Measurements from ENCODE around the gene FOXD1. TPM values are rescaled to one million over a fixed set of nuclear protein-coding genes. Genes with fewer than 3 reads are reported as not detected.
"Not testable (repeated sequence)": the region's sequence is repeated elsewhere in the genome, so short reads cannot be mapped to it uniquely, and the experiment has no call there.

Gene FOXD1
- total RNA-seq, 4 donors from 2014 or later, result 1.7 to 22.7 (median 4.5) TPM

DNA sequence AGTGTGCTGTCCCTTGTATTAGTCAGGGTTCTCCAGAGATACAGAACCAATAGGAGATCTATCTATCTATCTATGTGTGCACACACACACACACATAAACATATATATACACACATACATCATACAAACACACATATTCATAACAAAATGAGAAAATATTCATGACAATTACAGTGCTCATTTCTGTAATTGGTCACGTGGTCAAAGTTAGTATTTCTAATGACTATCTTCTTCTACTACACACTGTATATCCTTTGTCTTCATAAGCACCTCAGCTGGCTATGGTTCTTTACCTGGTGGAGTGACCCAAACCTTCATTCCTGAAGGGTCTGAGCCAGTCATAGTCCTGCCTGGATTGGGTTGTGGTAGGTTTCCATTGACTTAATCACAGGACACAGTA, 31.9 kb upstream of the FOXD1 start:
- TF ChIP-seq, protein P1, sequence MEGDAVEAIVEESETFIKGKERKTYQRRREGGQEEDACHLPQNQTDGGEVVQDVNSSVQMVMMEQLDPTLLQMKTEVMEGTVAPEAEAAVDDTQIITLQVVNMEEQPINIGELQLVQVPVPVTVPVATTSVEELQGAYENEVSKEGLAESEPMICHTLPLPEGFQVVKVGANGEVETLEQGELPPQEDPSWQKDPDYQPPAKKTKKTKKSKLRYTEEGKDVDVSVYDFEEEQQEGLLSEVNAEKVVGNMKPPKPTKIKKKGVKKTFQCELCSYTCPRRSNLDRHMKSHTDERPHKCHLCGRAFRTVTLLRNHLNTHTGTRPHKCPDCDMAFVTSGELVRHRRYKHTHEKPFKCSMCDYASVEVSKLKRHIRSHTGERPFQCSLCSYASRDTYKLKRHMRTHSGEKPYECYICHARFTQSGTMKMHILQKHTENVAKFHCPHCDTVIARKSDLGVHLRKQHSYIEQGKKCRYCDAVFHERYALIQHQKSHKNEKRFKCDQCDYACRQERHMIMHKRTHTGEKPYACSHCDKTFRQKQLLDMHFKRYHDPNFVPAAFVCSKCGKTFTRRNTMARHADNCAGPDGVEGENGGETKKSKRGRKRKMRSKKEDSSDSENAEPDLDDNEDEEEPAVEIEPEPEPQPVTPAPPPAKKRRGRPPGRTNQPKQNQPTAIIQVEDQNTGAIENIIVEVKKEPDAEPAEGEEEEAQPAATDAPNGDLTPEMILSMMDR (IDR thresholded peaks at IDR 0.05), result no peak
- no peak for TF ChIP-seq POLR2A (IDR thresholded peaks at IDR 0.05)
- DNase-seq, result no peak
- H3K27ac ChIP-seq, result no peak overlapping the region
- no peaks in the 10 kb centered on the region for H3K4me1 ChIP-seq
- no peaks in the 10 kb centered on the region for H3K27me3 ChIP-seq
- no peaks in the 10 kb centered on the region for H3K36me3 ChIP-seq
- H3K9me3 ChIP-seq, result no peaks in the 10 kb centered on the region
- H3K4me3 ChIP-seq, result no peak overlapping the region

DNA sequence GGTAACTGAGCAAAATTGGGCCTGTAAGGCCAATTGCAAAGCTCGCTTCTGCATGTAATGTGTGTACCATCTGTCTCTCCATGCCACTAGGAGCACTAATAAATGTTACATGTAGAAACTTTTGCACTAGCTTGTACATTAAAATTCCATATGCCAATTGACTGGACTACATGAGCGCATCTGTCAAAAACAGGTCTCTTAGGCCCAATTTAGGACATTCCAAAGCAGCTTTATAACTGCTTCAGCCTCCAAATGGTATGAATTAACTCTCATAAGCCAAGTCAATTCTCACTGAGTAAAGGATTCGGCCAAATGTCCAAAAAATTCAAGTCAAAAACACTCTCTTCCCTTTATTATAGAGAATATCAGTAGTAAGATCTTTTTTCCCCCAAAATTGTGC, 23.5 kb upstream of the FOXD1 start:
- DNase-seq, result no peak
- H3K9me3 ChIP-seq, result no peaks in the 10 kb centered on the region
- H3K27ac ChIP-seq, result no peak overlapping the region
- no peak overlapping the region for H3K4me3 ChIP-seq
- no peak for TF ChIP-seq POLR2A (IDR thresholded peaks at IDR 0.05)
- TF ChIP-seq, protein P1 (IDR thresholded peaks at IDR 0.05), result no peak
- no peaks in the 10 kb centered on the region for H3K36me3 ChIP-seq
- H3K4me1 ChIP-seq, result no peaks in the 10 kb centered on the region
- no peaks in the 10 kb centered on the region for H3K27me3 ChIP-seq

DNA sequence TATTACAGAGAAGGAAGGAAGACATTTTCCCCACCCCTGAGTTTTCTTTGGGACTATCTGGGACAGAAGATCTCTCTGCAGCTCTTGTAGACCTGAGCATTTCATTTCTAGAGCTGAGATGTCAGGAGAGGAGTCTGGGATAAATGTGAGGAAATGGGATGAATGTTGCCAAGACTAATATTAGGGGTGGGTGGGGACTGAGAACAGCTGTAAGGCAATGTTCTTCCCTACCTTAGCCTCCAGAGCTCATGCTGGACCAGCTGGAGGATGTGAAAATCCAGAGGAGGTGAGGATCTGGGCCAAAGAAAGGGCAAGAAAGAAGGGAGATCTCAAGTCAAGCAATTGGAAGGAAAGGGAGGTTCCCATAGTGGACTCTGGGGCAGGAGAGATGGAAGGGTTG, 23.1 kb upstream of the FOXD1 start:
- Histone ChIP-seq H3K4me3 (no peak overlapping the region), H3K4me1 (no peaks in the 10 kb centered on the region), H3K27me3 (no peaks in the 10 kb centered on the region), H3K27ac (no peak overlapping the region), H3K9me3 (no peaks in the 10 kb centered on the region), H3K36me3 (no peaks in the 10 kb centered on the region)
- TF ChIP-seq, protein P1 (IDR thresholded peaks at IDR 0.05), result no peak
- no peak for TF ChIP-seq POLR2A (IDR thresholded peaks at IDR 0.05)
- no peak for DNase-seq

DNA sequence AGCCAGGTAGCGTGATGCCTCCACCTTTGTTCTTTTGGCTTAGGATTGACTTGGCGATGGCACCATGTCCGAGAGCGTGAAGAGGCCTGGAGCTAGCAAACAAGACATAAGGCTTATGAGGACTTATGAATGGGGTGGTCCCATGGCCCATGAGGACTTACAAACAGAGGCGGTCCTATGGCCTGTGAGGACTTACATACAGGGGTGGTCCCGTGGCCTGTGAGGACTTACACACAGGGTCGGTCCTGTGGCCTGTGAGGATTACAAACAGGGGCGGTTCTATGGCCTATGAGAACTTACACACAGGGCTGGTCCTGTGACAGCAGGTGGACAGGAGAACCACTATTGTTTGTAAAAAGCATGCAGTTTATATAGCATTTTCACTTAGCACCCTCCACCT, 21.3 kb upstream of the FOXD1 start:
- H3K27me3 ChIP-seq, result no peaks in the 10 kb centered on the region
- no peaks in the 10 kb centered on the region for H3K4me1 ChIP-seq
- no peak overlapping the region for H3K4me3 ChIP-seq
- H3K36me3 ChIP-seq, result no peaks in the 10 kb centered on the region
- H3K9me3 ChIP-seq, result no peaks in the 10 kb centered on the region
- no peak overlapping the region for H3K27ac ChIP-seq
- no peak for DNase-seq
- no peak for TF ChIP-seq POLR2A (IDR thresholded peaks at IDR 0.05)
- TF ChIP-seq, protein P1 (IDR thresholded peaks at IDR 0.05), result no peak

DNA sequence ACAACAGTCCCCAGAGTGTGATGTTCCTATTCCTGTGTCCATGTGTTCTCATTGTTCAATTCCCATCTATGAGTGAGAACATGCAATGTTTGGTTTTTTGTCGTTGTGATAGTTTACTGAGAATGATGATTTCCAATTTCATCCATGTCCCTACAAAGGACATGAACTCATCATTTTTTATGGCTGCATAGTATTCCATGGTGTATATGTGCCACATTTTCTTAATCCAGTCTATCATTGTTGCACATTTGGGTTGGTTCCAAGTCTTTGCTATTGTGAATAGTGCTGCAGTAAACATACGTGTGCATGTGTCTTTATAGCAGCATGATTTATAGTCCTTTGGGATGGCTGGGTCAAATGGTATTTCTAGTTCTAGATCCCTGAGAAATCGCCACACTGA, 20.1 kb upstream of the FOXD1 start:
- not testable (repeated sequence) for H3K27ac ChIP-seq, H3K4me3 ChIP-seq, H3K36me3 ChIP-seq, H3K4me1 ChIP-seq, DNase-seq, H3K27me3 ChIP-seq, H3K9me3 ChIP-seq

DNA sequence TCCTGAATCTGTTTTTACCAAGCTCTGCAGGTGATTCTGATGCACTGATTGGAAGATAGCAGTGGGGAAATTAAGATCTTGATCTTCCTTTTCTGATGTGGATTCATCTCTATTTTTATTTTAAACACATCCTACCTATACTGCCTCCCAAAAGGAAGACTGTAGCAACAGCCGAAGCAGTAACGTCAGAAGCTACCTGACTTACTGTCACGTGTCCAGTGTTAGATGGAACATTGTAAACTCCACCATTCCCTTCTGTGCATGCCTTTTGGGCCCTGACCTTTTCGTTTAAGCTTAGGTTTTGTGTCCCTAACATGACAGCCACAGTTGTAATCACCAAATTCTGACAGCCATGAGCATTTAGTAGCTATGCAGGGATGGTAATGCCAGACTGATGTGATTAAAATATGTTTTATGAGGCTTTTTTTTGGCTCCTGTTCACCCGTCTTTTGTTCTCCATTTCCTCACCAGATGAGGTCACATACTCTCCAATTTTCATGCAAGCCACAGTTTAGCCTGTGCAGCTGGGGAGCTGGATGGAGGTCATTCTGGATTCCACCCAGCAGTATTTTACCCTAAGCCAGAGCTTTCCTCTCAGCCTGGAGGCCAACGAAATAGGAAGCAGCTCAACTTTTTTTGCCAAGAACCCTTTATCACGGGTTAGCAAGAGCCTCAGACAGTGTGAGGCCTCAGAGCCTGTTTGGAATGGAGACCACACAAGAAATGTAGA, 15.6 kb upstream of the FOXD1 start:
- no peak overlapping the region for H3K4me3 ChIP-seq
- no peak for DNase-seq
- H3K27me3 ChIP-seq, result no peaks in the 10 kb centered on the region
- H3K4me1 ChIP-seq, result no peaks in the 10 kb centered on the region
- H3K27ac ChIP-seq, result no peak overlapping the region
- no peaks in the 10 kb centered on the region for H3K36me3 ChIP-seq
- no peak for TF ChIP-seq POLR2A (IDR thresholded peaks at IDR 0.05)
- H3K9me3 ChIP-seq, result no peaks in the 10 kb centered on the region

DNA sequence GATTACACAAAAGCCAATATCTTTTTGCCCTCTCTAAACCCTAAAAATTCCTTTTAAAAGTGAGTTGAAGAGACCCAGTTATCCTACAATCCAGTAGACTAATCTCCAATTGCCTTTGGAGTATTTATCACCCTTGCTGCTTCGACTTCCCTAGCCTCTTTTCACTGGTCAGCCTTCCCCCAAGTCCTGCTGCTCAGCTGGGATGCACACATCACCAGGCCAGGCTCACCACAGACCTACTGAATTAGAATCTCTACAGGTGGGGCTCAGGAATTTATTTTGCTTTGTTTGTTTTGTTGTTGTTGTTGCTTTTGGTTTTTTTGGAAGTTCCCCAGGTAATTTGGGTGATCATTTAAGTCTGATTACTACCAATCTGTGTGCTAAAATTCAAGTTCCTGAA, 11.6 kb upstream of the FOXD1 start:
- H3K4me3 ChIP-seq, result no peak overlapping the region
- H3K27ac ChIP-seq, result no peak overlapping the region
- no peaks in the 10 kb centered on the region for H3K9me3 ChIP-seq
- no peak for DNase-seq
- no peaks in the 10 kb centered on the region for H3K4me1 ChIP-seq
- no peaks in the 10 kb centered on the region for H3K36me3 ChIP-seq
- no peaks in the 10 kb centered on the region for H3K27me3 ChIP-seq
- no peak for TF ChIP-seq POLR2A (IDR thresholded peaks at IDR 0.05)
- TF ChIP-seq, protein P1 (IDR thresholded peaks at IDR 0.05), result no peak
